ENCODE results near the gene PARD6G. TPM values are rescaled to one million over a fixed set of nuclear protein-coding genes. Genes with fewer than 3 reads are reported as not detected.

Gene PARD6G
- total and polyA plus RNA-seq, 2 of the 13 experiments (the other 11 are each of a cell fraction or from before 2014, with no cell fraction given) = 3.6 to 7.4 TPM

DNA sequence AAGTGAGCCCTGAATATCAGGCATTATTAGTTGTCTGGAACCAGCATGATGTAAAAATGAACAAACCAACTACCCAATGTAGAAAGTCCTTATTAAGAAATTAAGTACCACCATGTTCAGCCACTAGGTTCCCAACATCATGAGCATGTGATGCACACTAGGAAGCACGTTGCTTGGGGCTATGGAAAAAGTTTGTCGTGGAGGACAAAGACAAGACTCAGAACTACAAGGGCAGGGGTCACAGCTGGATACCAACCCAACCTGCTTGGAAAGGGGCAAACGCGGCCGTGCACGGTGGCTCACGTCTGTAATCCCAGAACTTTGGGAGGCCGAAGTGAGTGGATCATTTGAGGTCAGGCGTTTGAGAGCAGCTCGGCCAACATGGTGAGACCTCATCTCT, 74.3 kb downstream of the PARD6G start:
- TF ChIP-seq ZFP36L2 (CRISPR knock-in tag; IDR thresholded peaks at IDR 0.05) (no peak), NFE2L2 (IDR thresholded peaks at IDR 0.05; ENCODE audit: low read length) (no peak), ZZZ3 (CRISPR knock-in tag; IDR thresholded peaks at IDR 0.05; ENCODE audit: borderline replicate concordance) (no peak), AKAP8 (CRISPR knock-in tag; IDR thresholded peaks at IDR 0.05) (no peak), ZNF777 (CRISPR knock-in tag; IDR thresholded peaks at IDR 0.05) (no peak), PAF1 (CRISPR knock-in tag; IDR thresholded peaks at IDR 0.05) (no peak), NR2F6 (IDR thresholded peaks at IDR 0.05) (no peak), NR2F6 (CRISPR knock-in tag; IDR thresholded peaks at IDR 0.05) (no peak), GABPA (IDR thresholded peaks at IDR 0.05; ENCODE audit: low read depth, low read length) (no peak), GABPA (CRISPR knock-in tag; IDR thresholded peaks at IDR 0.05; ENCODE audit: low read depth) (no peak), GATA4 (IDR thresholded peaks at IDR 0.05; ENCODE audit: borderline replicate concordance, low read depth) (no peak), NCOA1 (CRISPR knock-in tag; IDR thresholded peaks at IDR 0.05) (no peak), ZNF546 (CRISPR knock-in tag; conservative IDR thresholded peaks at IDR 0.05) (no peak)
- H3K27ac ChIP-seq (ENCODE audit: extremely low read length, insufficient read depth, low read length) = no peak overlapping the region
- H3K9me3 ChIP-seq (ENCODE audit: low read length) = no peaks in the 10 kb centered on the region
- no peaks in the 10 kb centered on the region for H4K20me1 ChIP-seq (ENCODE audit: insufficient read depth, low read length)
- no peak overlapping the region for H3K4me2 ChIP-seq (ENCODE audit: low read depth, low read length)
- intact Hi-C loops (cut with micrococcal nuclease; ENCODE audit: unreplicated experiment) = no loop called here
- ChIA-PET CTCF (ENCODE audit: low intra/inter-chr PET ratio, low total read pairs) (no interaction called here), POLR2A (no interaction called here)
- H3K36me3 ChIP-seq (replicated peaks in 1 of 2; ENCODE audit: control insufficient read depth in 1 of 2, insufficient read depth in 2 of 2, low read length in 2 of 2) = no peaks in the 10 kb centered on the region
- no peak for DNase-seq (ENCODE audit: low spot score)
- BruUV-seq (replicated peaks) = no TSS peak
- H3K4me3 ChIP-seq (replicated peaks in 1 of 3; ENCODE audit: insufficient read depth in 1 of 3, low read depth in 2 of 3, low read length in 3 of 3) = no peak overlapping the region
- no peak overlapping the region for H3K9ac ChIP-seq (ENCODE audit: insufficient read depth, low read depth, low read length)
- no peak for ATAC-seq
- no peaks in the 10 kb centered on the region for H3K27me3 ChIP-seq (ENCODE audit: control insufficient read depth in 1 of 2, insufficient read depth in 2 of 2, low read length in 2 of 2)
- no peak for FAIRE-seq
- in situ Hi-C loops (cut with HindIII; ENCODE audit: extremely low pct_ligation_motif_present, low pct_unique_long_range_greater_than_20kb) = no loop called here
- H3K79me2 ChIP-seq (ENCODE audit: insufficient read depth, low read length) = no peaks in the 10 kb centered on the region
- WGBS (ENCODE audit: low lambda C conversion rate) = 91% methylated on average over 10 of the region's 10 CpGs
- H2AFZ ChIP-seq (ENCODE audit: low read length) = no peak overlapping the region
- H3K4me1 ChIP-seq (ENCODE audit: insufficient read depth, low read length) = no peaks in the 10 kb centered on the region

DNA sequence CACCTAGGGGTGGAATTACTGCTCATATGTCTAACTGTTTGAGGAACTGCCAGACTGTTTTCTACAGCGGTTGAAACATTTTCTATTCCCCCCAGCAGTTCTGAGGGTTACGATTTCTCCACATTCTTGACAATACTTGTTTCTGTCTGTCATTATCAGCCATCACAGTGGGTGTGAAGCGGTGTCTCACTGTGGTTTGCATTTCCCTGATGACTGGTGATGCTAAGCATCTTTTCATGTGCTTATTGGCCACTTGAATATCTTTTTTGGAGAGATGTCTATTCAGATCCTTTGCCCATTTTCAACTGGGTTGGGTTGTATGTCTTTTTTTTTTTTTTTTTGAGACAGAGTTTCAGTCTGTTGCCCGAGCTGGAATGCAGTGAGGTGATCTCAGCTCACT, 75.3 kb downstream of the PARD6G start:
- POLR2A ChIA-PET = no interaction called here
- Histone ChIP-seq H3K4me3 (replicated peaks in 1 of 3; ENCODE audit: insufficient read depth in 1 of 3, low read depth in 2 of 3, low read length in 3 of 3) (no peak overlapping the region), H4K20me1 (ENCODE audit: insufficient read depth, low read length) (no peaks in the 10 kb centered on the region), H3K27ac (ENCODE audit: extremely low read length, insufficient read depth, low read length) (no peak overlapping the region), H2AFZ (ENCODE audit: low read length) (no peak overlapping the region), H3K9ac (ENCODE audit: insufficient read depth, low read depth, low read length) (no peak overlapping the region), H3K4me1 (ENCODE audit: insufficient read depth, low read length) (no peaks in the 10 kb centered on the region), H3K27me3 (ENCODE audit: control insufficient read depth in 1 of 2, insufficient read depth in 2 of 2, low read length in 2 of 2) (no peaks in the 10 kb centered on the region), H3K4me2 (ENCODE audit: low read depth, low read length) (no peak overlapping the region), H3K79me2 (ENCODE audit: insufficient read depth, low read length) (no peaks in the 10 kb centered on the region), H3K36me3 (replicated peaks in 1 of 2; ENCODE audit: control insufficient read depth in 1 of 2, insufficient read depth in 2 of 2, low read length in 2 of 2) (no peaks in the 10 kb centered on the region), H3K9me3 (ENCODE audit: low read length) (no peaks in the 10 kb centered on the region)
- FAIRE-seq = no peak
- no peak for DNase-seq (ENCODE audit: low spot score)
- no TSS peak for BruUV-seq (replicated peaks)
- ATAC-seq = no peak
- in situ Hi-C loops (cut with HindIII; ENCODE audit: extremely low pct_ligation_motif_present, low pct_unique_long_range_greater_than_20kb) = no loop called here
- 93% methylated on average over 4 of the region's 4 CpGs for WGBS (ENCODE audit: low lambda C conversion rate)
- CTCF ChIA-PET (ENCODE audit: low intra/inter-chr PET ratio, low total read pairs) = interaction anchor here (1.2 to 2.1 kb wide), 3 partner anchors 14 to 85 kb away, joined by 4 to 26 read pairs (median 8); no protein-coding TSS in a partner anchor
- TF ChIP-seq, protein P1, sequence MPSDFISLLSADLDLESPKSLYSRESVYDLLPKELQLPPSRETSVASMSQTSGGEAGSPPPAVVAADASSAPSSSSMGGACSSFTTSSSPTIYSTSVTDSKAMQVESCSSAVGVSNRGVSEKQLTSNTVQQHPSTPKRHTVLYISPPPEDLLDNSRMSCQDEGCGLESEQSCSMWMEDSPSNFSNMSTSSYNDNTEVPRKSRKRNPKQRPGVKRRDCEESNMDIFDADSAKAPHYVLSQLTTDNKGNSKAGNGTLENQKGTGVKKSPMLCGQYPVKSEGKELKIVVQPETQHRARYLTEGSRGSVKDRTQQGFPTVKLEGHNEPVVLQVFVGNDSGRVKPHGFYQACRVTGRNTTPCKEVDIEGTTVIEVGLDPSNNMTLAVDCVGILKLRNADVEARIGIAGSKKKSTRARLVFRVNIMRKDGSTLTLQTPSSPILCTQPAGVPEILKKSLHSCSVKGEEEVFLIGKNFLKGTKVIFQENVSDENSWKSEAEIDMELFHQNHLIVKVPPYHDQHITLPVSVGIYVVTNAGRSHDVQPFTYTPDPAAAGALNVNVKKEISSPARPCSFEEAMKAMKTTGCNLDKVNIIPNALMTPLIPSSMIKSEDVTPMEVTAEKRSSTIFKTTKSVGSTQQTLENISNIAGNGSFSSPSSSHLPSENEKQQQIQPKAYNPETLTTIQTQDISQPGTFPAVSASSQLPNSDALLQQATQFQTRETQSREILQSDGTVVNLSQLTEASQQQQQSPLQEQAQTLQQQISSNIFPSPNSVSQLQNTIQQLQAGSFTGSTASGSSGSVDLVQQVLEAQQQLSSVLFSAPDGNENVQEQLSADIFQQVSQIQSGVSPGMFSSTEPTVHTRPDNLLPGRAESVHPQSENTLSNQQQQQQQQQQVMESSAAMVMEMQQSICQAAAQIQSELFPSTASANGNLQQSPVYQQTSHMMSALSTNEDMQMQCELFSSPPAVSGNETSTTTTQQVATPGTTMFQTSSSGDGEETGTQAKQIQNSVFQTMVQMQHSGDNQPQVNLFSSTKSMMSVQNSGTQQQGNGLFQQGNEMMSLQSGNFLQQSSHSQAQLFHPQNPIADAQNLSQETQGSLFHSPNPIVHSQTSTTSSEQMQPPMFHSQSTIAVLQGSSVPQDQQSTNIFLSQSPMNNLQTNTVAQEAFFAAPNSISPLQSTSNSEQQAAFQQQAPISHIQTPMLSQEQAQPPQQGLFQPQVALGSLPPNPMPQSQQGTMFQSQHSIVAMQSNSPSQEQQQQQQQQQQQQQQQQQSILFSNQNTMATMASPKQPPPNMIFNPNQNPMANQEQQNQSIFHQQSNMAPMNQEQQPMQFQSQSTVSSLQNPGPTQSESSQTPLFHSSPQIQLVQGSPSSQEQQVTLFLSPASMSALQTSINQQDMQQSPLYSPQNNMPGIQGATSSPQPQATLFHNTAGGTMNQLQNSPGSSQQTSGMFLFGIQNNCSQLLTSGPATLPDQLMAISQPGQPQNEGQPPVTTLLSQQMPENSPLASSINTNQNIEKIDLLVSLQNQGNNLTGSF (CRISPR knock-in tag; IDR thresholded peaks at IDR 0.05) = no peak
- intact Hi-C loops (cut with micrococcal nuclease; ENCODE audit: unreplicated experiment) = no loop called here

Data from HepG2 (cell line).